Measurements from ENCODE around the gene MAST3.
A peak's percentile ranks its signal among the peaks of the same experiment; 100 is the strongest.

Gene MAST3

DNA sequence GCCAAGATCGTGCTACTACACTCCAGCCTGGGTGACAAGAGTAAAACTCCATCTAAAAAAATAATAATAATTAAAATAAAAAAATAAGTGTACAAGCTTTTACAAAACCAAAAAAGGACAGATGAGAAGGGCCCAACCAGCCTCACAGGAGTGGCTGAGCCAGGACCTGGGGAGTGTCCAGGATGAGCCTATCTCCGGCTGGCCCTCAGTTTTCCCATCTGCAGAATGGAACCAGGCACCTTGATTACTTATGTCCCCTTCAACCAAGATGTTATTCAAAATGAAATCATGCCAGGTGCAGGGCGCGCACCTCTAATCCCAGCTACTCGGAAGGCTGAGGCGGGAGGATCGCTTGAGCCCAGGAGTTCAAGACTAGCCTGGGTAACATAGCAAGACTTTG lies 66.5 kb downstream of the MAST3 start:
- Histone ChIP-seq H4K91ac (ENCODE audit: low read depth, low read length) (no peak overlapping the region), H2BK12ac (ENCODE audit: low read length) (no peak overlapping the region), H3K27ac (ENCODE audit: low read depth, low read length) (no peak overlapping the region), H3K79me1 (ENCODE audit: low read length) (no peaks in the 10 kb centered on the region), H2BK5ac (ENCODE audit: low read depth, low read length, poor library complexity) (no peak overlapping the region), H2AFZ (ENCODE audit: insufficient read depth, low read length, poor library complexity) (no peak overlapping the region), H3K14ac (ENCODE audit: low read length) (no peak overlapping the region), H3K4me1 (ENCODE audit: control insufficient read depth in 1 of 2, insufficient read depth in 2 of 2, low read length in 2 of 2) (peaks cover 9% of the 10 kb centered on the region in 2 experiments), H3K23ac (ENCODE audit: low read length) (no peak overlapping the region), H3K9ac (ENCODE audit: low read length) (no peak overlapping the region), H3K9me3 (ENCODE audit: insufficient read depth, low read depth, low read length) (no peaks in the 10 kb centered on the region), H3K18ac (ENCODE audit: low read length) (no peak overlapping the region), H3K36me3 (ENCODE audit: control insufficient read depth in 1 of 2, insufficient read depth in 2 of 2, low read length in 2 of 2) (peaks cover 63 to 68% of the 10 kb centered on the region in 2 experiments), H4K8ac (ENCODE audit: low read depth, low read length) (no peak overlapping the region), H3K27me3 (ENCODE audit: insufficient read depth, low read length) (no peaks in the 10 kb centered on the region), H2AK5ac (ENCODE audit: low read length) (no peak overlapping the region), H4K12ac (ENCODE audit: low read depth, low read length) (no peak overlapping the region), H3K4me3 (ENCODE audit: low read depth, low read length) (no peak overlapping the region), H3K4ac (ENCODE audit: low read depth, low read length) (no peak overlapping the region), H2BK120ac (ENCODE audit: insufficient read depth, low read length, poor library complexity) (no peak overlapping the region), H3K4me2 (ENCODE audit: low read length) (no peak overlapping the region), H3K79me2 (ENCODE audit: control insufficient read depth, insufficient read depth, low read length, poor library complexity) (no peaks in the 10 kb centered on the region)
- no CpG with 5 or more reads among the region's 7 CpGs for WGBS (ENCODE audit: extremely low coverage, insufficient coverage, insufficient read length)
- no peak for DNase-seq

DNA sequence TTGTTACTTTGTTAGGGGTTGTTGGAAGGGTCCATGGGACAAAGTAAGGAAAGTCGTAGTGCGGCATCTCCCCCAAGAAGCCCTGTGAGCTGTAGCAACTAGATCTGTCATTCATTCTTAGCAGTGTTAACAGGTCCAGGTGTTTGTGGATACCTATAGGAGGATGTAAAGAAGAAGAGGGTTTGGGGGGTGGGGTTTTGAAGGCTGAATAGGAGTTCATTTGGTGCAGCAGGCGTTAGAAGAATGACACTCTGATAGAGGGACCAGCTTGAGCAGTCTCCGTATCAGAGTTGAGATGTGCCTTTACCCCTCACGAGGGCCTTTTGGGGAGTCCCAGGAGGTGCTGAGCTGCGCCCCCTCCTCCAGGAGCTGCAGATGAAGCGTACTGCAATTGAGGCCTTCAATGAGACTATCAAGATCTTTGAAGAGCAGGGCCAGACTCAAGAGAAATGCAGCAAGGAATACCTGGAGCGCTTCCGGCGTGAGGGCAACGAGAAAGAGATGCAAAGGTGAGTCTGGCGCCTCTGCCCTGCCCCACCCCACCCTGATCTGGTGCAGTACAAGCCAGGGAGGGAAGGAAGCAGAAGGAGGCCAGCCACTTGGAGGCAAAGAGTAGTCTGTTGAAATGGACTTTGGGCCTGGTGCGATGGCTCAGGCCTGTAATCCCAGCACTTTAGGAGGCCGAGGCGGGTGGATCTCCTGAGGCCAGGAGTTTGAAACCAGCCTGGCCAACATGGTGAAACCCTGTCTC lies 68.4 kb downstream of the MAST3 start:
- no peak overlapping the region for H2AK5ac ChIP-seq (ENCODE audit: low read length)
- no peak for DNase-seq
- no peak overlapping the region for H2AFZ ChIP-seq (ENCODE audit: insufficient read depth, low read length, poor library complexity)
- no peak overlapping the region for H3K18ac ChIP-seq (ENCODE audit: low read length)
- H4K91ac ChIP-seq (ENCODE audit: low read depth, low read length): no peak overlapping the region
- no peak overlapping the region for H2BK12ac ChIP-seq (ENCODE audit: low read length)
- no peak overlapping the region for H2BK120ac ChIP-seq (ENCODE audit: insufficient read depth, low read length, poor library complexity)
- H3K14ac ChIP-seq (ENCODE audit: low read length): no peak overlapping the region
- H3K4me2 ChIP-seq (ENCODE audit: low read length): no peak overlapping the region
- no peak overlapping the region for H2BK5ac ChIP-seq (ENCODE audit: low read depth, low read length, poor library complexity)
- no peaks in the 10 kb centered on the region for H3K79me2 ChIP-seq (ENCODE audit: control insufficient read depth, insufficient read depth, low read length, poor library complexity)
- no peak overlapping the region for H3K23ac ChIP-seq (ENCODE audit: low read length)
- H3K4ac ChIP-seq (ENCODE audit: low read depth, low read length): no peak overlapping the region
- H3K4me3 ChIP-seq (ENCODE audit: low read depth, low read length): no peak overlapping the region
- H3K9ac ChIP-seq (ENCODE audit: low read length): no peak overlapping the region
- WGBS (ENCODE audit: extremely low coverage, insufficient coverage, insufficient read length): no CpG with 5 or more reads among the region's 15 CpGs
- H4K8ac ChIP-seq (ENCODE audit: low read depth, low read length): no peak overlapping the region
- H3K9me3 ChIP-seq (ENCODE audit: insufficient read depth, low read depth, low read length): no peaks in the 10 kb centered on the region
- H3K79me1 ChIP-seq (ENCODE audit: low read length): no peaks in the 10 kb centered on the region
- peaks cover 5 to 6% of the 10 kb centered on the region in 2 experiments for H3K4me1 ChIP-seq (ENCODE audit: control insufficient read depth in 1 of 2, insufficient read depth in 2 of 2, low read length in 2 of 2)
- H3K36me3 ChIP-seq (ENCODE audit: control insufficient read depth in 1 of 2, insufficient read depth in 2 of 2, low read length in 2 of 2): peaks cover 72 to 76% of the 10 kb centered on the region in 2 experiments
- H3K27ac ChIP-seq (ENCODE audit: low read depth, low read length): no peak overlapping the region
- no peaks in the 10 kb centered on the region for H3K27me3 ChIP-seq (ENCODE audit: insufficient read depth, low read length)
- H4K12ac ChIP-seq (ENCODE audit: low read depth, low read length): no peak overlapping the region

DNA sequence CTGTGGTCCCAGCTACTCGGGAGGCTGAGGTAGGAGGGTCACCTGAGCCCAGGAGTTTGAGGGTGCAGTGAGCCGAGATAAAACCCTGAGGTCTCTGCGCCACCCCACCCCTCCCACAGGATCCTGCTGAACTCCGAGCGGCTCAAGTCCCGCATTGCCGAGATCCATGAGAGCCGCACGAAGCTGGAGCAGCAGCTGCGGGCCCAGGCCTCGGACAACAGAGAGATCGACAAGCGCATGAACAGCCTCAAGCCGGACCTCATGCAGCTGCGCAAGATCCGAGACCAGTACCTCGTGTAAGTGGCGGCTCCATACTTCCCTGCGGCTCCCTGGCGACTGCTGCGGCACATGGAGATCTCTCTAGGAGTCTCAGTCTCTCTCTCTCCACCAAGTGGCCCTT lies 69.4 kb downstream of the MAST3 start:
- no peak overlapping the region for H2AK5ac ChIP-seq (ENCODE audit: low read length)
- H3K23ac ChIP-seq (ENCODE audit: low read length): no peak overlapping the region
- H3K9ac ChIP-seq (ENCODE audit: low read length): no peak overlapping the region
- no peak for DNase-seq
- no peak overlapping the region for H2BK120ac ChIP-seq (ENCODE audit: insufficient read depth, low read length, poor library complexity)
- H3K27me3 ChIP-seq (ENCODE audit: insufficient read depth, low read length): no peaks in the 10 kb centered on the region
- H2AFZ ChIP-seq (ENCODE audit: insufficient read depth, low read length, poor library complexity): no peak overlapping the region
- no peaks in the 10 kb centered on the region for H3K79me1 ChIP-seq (ENCODE audit: low read length)
- no peak overlapping the region for H3K4me3 ChIP-seq (ENCODE audit: low read depth, low read length)
- no peak overlapping the region for H3K27ac ChIP-seq (ENCODE audit: low read depth, low read length)
- peaks cover 69 to 70% of the 10 kb centered on the region in 2 experiments for H3K36me3 ChIP-seq (ENCODE audit: control insufficient read depth in 1 of 2, insufficient read depth in 2 of 2, low read length in 2 of 2)
- no peak overlapping the region for H2BK5ac ChIP-seq (ENCODE audit: low read depth, low read length, poor library complexity)
- H3K79me2 ChIP-seq (ENCODE audit: control insufficient read depth, insufficient read depth, low read length, poor library complexity): no peaks in the 10 kb centered on the region
- no peak overlapping the region for H4K91ac ChIP-seq (ENCODE audit: low read depth, low read length)
- WGBS (ENCODE audit: extremely low coverage, insufficient coverage, insufficient read length): no CpG with 5 or more reads among the region's 21 CpGs
- H3K14ac ChIP-seq (ENCODE audit: low read length): no peak overlapping the region
- H3K4me1 ChIP-seq (ENCODE audit: control insufficient read depth in 1 of 2, insufficient read depth in 2 of 2, low read length in 2 of 2): no peaks in the 10 kb centered on the region
- H4K8ac ChIP-seq (ENCODE audit: low read depth, low read length): no peak overlapping the region
- no peak overlapping the region for H3K18ac ChIP-seq (ENCODE audit: low read length)
- no peak overlapping the region for H4K12ac ChIP-seq (ENCODE audit: low read depth, low read length)
- no peak overlapping the region for H3K4me2 ChIP-seq (ENCODE audit: low read length)
- no peak overlapping the region for H3K4ac ChIP-seq (ENCODE audit: low read depth, low read length)
- H2BK12ac ChIP-seq (ENCODE audit: low read length): no peak overlapping the region
- H3K9me3 ChIP-seq (ENCODE audit: insufficient read depth, low read depth, low read length): no peaks in the 10 kb centered on the region

DNA sequence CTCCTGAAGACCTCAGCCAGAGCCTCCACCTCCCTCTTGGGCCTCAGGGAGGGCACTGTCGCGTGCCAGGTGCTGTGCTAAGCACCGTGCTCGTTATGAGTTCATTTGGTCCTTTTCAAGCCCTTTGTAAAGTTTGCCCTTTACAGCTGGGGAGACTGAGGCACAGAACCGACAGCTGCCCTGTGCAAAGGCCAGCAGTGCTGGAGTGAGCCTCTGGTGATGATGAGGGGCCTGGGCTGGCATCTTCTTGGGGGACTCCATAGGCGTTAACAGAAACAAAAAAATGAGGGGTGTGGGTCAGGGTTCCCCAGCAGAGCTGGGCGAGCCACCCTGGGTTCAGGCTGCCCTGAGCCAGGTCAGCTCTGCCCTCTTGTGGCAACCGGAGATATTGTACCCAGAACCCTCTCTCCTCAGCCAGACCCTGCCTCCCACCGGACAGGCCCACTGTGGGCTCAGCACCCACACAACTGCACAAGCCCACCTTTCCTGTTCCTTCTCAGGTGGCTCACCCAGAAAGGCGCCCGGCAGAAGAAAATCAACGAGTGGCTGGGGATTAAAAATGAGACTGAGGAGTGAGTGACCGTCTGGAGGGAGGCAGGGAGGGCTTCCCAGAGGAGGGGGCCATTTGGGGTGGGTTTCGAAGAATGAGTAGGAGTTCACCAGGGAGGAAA lies 70.5 kb downstream of the MAST3 start:
- Histone ChIP-seq H3K9me3 (ENCODE audit: insufficient read depth, low read depth, low read length) (no peaks in the 10 kb centered on the region), H3K9ac (ENCODE audit: low read length) (no peak overlapping the region), H2BK120ac (ENCODE audit: insufficient read depth, low read length, poor library complexity) (no peak overlapping the region), H3K18ac (ENCODE audit: low read length) (no peak overlapping the region), H3K4me3 (ENCODE audit: low read depth, low read length) (no peak overlapping the region), H3K4me1 (ENCODE audit: control insufficient read depth in 1 of 2, insufficient read depth in 2 of 2, low read length in 2 of 2) (no peaks in the 10 kb centered on the region), H3K36me3 (ENCODE audit: control insufficient read depth in 1 of 2, insufficient read depth in 2 of 2, low read length in 2 of 2) (peaks cover 60% of the 10 kb centered on the region in 2 experiments), H2AK5ac (ENCODE audit: low read length) (no peak overlapping the region), H4K91ac (ENCODE audit: low read depth, low read length) (no peak overlapping the region), H3K79me1 (ENCODE audit: low read length) (no peaks in the 10 kb centered on the region), H2BK5ac (ENCODE audit: low read depth, low read length, poor library complexity) (no peak overlapping the region), H2AFZ (ENCODE audit: insufficient read depth, low read length, poor library complexity) (no peak overlapping the region), H3K79me2 (ENCODE audit: control insufficient read depth, insufficient read depth, low read length, poor library complexity) (no peaks in the 10 kb centered on the region), H3K4ac (ENCODE audit: low read depth, low read length) (no peak overlapping the region), H3K4me2 (ENCODE audit: low read length) (no peak overlapping the region), H3K27me3 (ENCODE audit: insufficient read depth, low read length) (no peaks in the 10 kb centered on the region), H3K23ac (ENCODE audit: low read length) (no peak overlapping the region), H2BK12ac (ENCODE audit: low read length) (no peak overlapping the region), H4K12ac (ENCODE audit: low read depth, low read length) (no peak overlapping the region), H3K14ac (ENCODE audit: low read length) (no peak overlapping the region), H3K27ac (ENCODE audit: low read depth, low read length) (no peak overlapping the region), H4K8ac (ENCODE audit: low read depth, low read length) (no peak overlapping the region)
- DNase-seq: peak in 1 of 2 donors; percentile 51
- no CpG with 5 or more reads among the region's 14 CpGs for WGBS (ENCODE audit: extremely low coverage, insufficient coverage, insufficient read length)
